NK-92 (cell line): ENCODE results near the gene VPS51.

ENCODE experiments used
- DNase-seq: peaks from one replicate; lab custom pipeline; 2025; ENCODE audit not compliant: unreplicated experiment; lab: John Stamatoyannopoulos, UW

VPS51 gene

GRCh38 chr11:65071907-65072630, 23.9 kb upstream of the VPS51 start:
- no peak for DNase-seq

GRCh38 chr11:65072631-65072966, 23.4 kb upstream of the VPS51 start:
- DNase-seq: no peak

GRCh38 chr11:65077451-65077850, 18.6 kb upstream of the VPS51 start:
- DNase-seq: no peak

- DNase-seq: no peak
Observed at GRCh38 chr11:65078151-65078550, 17.9 kb upstream of the VPS51 start.

GRCh38 chr11:65078786-65079342, 17.1 kb upstream of the VPS51 start:
- no peak for DNase-seq

GRCh38 chr11:65083134-65083833, 12.7 kb upstream of the VPS51 start:
- DNase-seq: no peak

GRCh38 chr11:65083834-65084597, 12.0 kb upstream of the VPS51 start, which contains the start of the genes CDCA5 and ZFPL1:
Gene CDCA5, minus strand, starts transcription at chr11:65084040. Its CDS starts 62 bp downstream, at chr11:65083978.
Gene ZFPL1, plus strand, starts transcription at chr11:65084222. Its CDS starts 477 bp downstream, at chr11:65084699.
- DNase-seq: peak; percentile 73

- DNase-seq: no peak
Observed at GRCh38 chr11:65084598-65085375, 11.2 kb upstream of the VPS51 start.

GRCh38 chr11:65085446-65085845, 10.6 kb upstream of the VPS51 start:
- no peak for DNase-seq

- no peak for DNase-seq
Observed at GRCh38 chr11:65086809-65087208, 9.2 kb upstream of the VPS51 start.

- DNase-seq: no peak
Observed at GRCh38 chr11:65087216-65087615, 8.8 kb upstream of the VPS51 start.

GRCh38 chr11:65087827-65088226, 8.2 kb upstream of the VPS51 start:
- DNase-seq: no peak

- no peak for DNase-seq
Observed at GRCh38 chr11:65089621-65090020, 6.4 kb upstream of the VPS51 start.

- no peak for DNase-seq
Observed at GRCh38 chr11:65090628-65091027, 5.4 kb upstream of the VPS51 start.

GRCh38 chr11:65095427-65095826, 587 bp upstream of the VPS51 start:
- DNase-seq: no peak

- no peak for DNase-seq
Observed at GRCh38 chr11:65096926-65097325, 912 bp downstream of the VPS51 start.

- DNase-seq: no peak
Observed at GRCh38 chr11:65100674-65101350, 4.8 kb downstream of the VPS51 start.

GRCh38 chr11:65102142-65103095, 6.4 kb downstream of the VPS51 start:
- DNase-seq: no peak

- no peak for DNase-seq
Observed at GRCh38 chr11:65103476-65103875, 7.5 kb downstream of the VPS51 start.
